Measurements from ENCODE around the gene IL9R. TPM values are rescaled to one million over a fixed set of nuclear protein-coding genes. Genes with fewer than 3 reads are reported as not detected.
"Not testable (repeated sequence)": the region's sequence is repeated elsewhere in the genome, so short reads cannot be mapped to it uniquely, and the experiment has no call there.

The IL9R gene
- total RNA-seq, 4 donors from 2014 or later = not detected

DNA sequence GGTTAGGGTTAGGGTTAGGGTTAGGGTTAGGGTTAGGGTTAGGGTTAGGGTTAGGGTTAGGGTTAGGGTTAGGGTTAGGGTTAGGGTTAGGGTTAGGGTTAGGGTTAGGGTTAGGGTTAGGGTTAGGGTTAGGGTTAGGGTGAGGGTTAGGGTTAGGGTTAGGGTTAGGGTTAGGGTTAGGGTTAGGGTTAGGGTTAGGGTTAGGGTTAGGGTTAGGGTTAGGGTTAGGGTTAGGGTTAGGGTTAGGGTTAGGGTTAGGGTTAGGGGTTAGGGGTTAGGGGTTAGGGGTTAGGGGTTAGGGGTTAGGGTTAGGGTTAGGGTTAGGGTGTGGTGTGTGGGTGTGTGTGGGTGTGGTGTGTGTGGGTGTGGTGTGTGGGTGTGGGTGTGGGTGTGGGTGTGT is 33.0 kb downstream of the IL9R start:
- not testable (repeated sequence) for DNase-seq (ENCODE audit: low spot score); ATAC-seq (ENCODE audit: low FRiP score)

Other genes with a start within 250 kb of the IL9R start
- 10 to 100 TPM; 28.9 to 36.4 (median 33.4) TPM for gene VAMP7, start 116.4 kb upstream of the IL9R start, total RNA-seq